HEK293T (cell line): ENCODE measurements around the gene MDK.
A peak's percentile ranks its signal among the peaks of the same experiment; 100 is the strongest.

Experiments used
- FOXA1 ChIP-seq: fragments of 450-650 bp; IDR thresholded peaks from 2 replicates; pipeline ENCODE4 v1.6.1; 2016; ENCODE audit warnings: mild to moderate bottlenecking
- FOXM1 ChIP-seq: fragments of 450-650 bp; IDR thresholded peaks from 2 replicates; pipeline ENCODE4 v1.6.1; 2017; ENCODE audit warnings: mild to moderate bottlenecking, borderline replicate concordance
- PKNOX1 ChIP-seq: fragments of 450-650 bp; IDR thresholded peaks from 2 replicates; pipeline ENCODE4 v1.6.1; 2016
- TARDBP ChIP-seq: fragments of 450-650 bp; IDR thresholded peaks from 2 replicates; pipeline ENCODE4 v1.6.1; 2016

- TF ChIP-seq PKNOX1 (peak; percentile 73; the same call in 1 of the 2 replicates), FOXA1 (no peak), FOXM1 (no peak), TARDBP (no peak)
These were observed 48.7 kb upstream of the MDK start for GRCh38 chr11:46332568-46333393.
